AG09319 (cell line): ENCODE results near the gene FOXP1.

Experiments used
- DNase-seq: peaks from one replicate; pipeline ENCODE4 v3.0.0-alpha.2; 2010; ENCODE audit warnings: low read depth; ENCODE audit errors: extremely low read depth
- TF ChIP-seq, protein P1 (sequence below): IDR thresholded peaks from 2 replicates; pipeline ENCODE4 v1.5.1; 2011; ENCODE audit warnings: low read depth, mild to moderate bottlenecking, inconsistent platforms, low read length, moderate library complexity

FOXP1 gene

DNA sequence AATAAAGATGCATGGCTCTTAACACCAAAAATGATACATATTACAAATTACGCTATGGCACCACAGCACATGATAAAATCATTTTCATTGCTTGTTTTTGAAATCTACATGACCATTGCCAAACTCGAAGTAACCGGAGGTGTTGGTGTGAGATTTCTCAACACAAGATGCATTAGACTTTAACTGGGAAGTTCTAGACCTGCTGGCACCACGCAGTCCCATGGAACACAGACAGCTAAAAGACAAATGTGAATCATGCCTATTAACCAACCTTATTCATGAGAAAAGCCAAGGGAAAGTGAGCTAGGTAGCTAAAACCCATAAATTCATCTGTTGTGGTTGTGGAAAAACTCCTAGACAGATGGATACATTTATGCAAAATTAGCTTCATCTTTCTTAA is 595.4 kb downstream of the FOXP1 start:
- TF ChIP-seq, protein P1, sequence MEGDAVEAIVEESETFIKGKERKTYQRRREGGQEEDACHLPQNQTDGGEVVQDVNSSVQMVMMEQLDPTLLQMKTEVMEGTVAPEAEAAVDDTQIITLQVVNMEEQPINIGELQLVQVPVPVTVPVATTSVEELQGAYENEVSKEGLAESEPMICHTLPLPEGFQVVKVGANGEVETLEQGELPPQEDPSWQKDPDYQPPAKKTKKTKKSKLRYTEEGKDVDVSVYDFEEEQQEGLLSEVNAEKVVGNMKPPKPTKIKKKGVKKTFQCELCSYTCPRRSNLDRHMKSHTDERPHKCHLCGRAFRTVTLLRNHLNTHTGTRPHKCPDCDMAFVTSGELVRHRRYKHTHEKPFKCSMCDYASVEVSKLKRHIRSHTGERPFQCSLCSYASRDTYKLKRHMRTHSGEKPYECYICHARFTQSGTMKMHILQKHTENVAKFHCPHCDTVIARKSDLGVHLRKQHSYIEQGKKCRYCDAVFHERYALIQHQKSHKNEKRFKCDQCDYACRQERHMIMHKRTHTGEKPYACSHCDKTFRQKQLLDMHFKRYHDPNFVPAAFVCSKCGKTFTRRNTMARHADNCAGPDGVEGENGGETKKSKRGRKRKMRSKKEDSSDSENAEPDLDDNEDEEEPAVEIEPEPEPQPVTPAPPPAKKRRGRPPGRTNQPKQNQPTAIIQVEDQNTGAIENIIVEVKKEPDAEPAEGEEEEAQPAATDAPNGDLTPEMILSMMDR = no peak
- DNase-seq = no peak

DNA sequence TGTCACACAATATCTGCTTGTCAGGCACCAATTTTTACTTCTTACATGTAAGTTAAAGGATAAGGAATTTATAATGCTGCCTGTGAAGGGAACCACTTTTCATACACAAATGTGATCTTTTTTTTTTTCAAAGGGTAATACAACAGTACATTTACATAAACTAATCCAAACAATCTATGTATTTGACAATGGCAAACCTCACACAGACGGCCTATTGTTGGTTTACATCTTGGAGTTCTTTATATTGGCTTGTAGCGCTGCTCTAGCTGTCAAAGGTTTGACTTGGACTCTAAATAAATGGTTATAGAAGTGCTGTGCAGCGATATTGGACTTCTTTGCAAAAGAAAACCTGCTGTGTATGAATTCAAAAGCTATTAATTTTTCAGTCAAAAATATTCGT is 598.0 kb downstream of the FOXP1 start:
- TF ChIP-seq, protein P1 = no peak

DNA sequence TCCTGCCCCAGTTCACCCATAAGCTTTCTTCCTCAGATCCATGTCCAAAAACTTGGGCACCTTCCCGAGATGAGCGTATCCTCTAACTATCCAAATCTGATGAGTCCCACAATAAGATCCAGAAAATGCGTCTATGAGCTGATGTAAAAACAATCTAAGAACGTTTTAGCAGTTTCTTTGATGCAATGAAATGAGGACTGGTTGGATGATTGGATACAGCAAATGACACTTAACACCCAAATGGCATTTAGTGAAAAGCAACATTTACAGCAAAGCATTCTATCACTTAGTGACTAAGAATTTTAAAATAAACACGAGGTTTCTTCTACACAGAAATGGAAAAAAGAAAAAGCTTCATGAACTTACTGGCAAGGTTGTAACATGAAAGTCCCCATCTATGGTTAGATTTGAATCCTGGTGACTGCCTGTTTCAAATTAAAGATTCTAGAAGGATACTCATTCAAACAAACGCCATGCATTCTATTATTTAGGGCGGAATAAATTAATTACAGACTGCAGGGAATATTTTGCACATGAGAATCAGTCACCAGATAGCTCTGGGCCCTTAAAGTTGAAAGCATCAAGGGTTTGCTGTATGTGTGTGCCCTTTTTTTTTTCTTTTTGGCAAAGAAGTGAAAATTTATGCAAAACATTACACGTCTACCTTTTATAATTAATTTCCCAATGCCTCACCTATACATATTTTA is 598.6 kb downstream of the FOXP1 start:
- peak; percentile 30 for DNase-seq
- TF ChIP-seq, protein P1 = no peak

More for the DNA sequence above, 598.0 kb downstream of the FOXP1 start:
- DNase-seq = no peak

DNA sequence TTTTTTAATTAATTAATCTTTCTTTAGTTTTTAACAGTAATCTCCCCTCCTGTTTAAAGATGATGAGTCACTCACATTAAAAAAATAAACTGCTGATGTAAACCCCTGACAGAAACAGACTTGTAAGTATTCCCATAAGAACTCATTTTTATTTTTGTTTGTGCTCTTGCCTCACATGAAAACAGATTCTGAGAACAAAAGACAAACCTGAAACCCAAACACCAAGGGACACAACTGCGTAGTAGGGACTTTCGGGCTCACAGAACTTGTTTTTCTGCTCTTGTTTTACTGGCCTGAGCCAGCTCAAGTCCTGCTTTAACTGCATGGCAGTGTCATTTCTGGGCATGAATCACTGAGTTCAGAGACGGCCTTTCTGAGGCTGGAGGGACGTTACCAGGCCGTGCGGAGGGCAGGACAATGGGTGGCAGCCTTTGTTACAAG is 600.8 kb downstream of the FOXP1 start:
- TF ChIP-seq, protein P1 = no peak
- DNase-seq = peak; percentile 41

DNA sequence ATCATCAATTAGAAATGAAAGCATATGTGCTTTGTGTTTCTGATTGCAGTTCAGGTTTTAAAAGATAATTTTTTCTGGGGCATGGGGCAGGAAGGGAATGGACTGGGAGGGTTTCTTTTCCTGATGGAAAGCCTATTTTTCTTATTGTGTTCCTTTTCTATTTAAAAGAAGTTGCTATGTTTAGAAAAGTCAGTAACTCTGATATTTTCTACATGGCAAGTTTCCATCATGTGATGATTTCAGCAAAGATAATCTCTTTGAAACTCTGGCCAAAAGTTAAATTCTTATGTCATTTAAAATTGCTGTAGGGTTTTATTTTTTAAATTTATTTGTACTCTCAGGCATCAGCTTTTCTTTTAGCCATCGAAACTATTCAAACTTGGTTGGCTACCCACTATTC is 601.2 kb downstream of the FOXP1 start:
- DNase-seq = no peak
- TF ChIP-seq, protein P1 = no peak

DNA sequence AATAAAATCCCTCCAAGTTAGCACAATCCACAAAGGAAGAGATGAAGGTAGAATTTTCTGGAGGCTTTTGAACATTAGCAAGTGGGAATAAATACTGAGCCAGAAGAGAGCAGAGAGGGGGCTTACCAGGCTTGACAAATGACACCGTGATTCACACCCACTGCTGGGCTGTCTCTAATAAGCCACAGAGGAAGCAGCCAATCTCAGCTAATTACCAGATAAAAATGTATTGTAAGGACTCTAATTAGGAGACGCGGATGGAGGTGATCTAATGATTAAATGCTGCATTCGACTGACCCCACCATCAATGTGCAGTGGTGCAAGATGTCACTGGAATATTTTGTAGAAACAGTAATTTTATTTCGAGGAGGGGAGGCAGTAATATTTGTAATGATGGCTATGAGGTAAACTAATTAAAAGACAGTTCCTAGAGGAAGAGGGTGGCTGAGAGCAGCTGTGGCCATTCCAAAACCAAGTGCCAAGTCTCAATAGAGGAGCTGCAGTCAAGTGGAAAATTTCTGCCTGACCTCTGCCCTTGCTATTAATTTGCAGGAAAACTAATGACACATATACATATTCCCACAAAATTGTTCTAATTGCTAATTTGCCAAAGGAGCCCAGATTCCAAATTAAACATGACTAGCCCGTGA is 602.2 kb downstream of the FOXP1 start:
- TF ChIP-seq, protein P1 = no peak
- no peak for DNase-seq

DNA sequence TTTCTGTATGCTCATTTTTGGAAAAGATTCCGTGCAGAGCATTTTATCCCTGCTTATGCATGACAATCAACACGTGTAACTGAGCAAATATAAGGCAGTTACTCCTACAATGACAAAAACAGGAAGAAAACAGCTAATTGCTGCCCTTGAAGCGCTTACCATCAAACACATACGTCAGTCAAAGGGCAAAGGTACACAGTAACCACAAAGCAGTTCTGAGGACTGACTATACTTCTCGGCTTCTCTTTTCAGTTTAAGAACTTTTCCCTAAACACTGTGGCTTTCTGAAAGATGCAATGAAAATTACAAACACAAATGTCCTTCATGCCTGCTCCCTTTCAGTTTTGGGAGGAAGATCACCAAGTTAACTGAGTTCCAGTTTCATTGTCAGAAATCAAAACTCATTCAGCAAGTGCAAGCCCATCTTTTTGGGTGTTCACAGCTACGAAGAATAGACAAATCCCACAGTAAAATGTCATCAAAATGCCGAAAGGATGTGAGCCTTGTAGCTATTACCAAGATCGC is 602.8 kb downstream of the FOXP1 start:
- TF ChIP-seq, protein P1 = no peak
- no peak for DNase-seq
